IPS DF 6.9 (cell line): ENCODE data around the gene MTERF2.
"Not testable (repeated sequence)": the region's sequence is repeated elsewhere in the genome, so short reads cannot be mapped to it uniquely, and the experiment has no call there.

Experiments used
- DNase-seq: peaks from one replicate; pipeline ENCODE4 v3.0.0-alpha.2; 2013; ENCODE audit warnings: low read depth, low spot score
- H3K27ac ChIP-seq: one replicate; pipeline ENCODE4 v1.5.1; 2013; ENCODE audit warnings: low read length, control low read depth
- H3K27me3 ChIP-seq: 2 replicates; pipeline ENCODE4 v1.6.1; 2013; ENCODE audit warnings: mild to moderate bottlenecking, low read length; ENCODE audit not compliant: control insufficient read depth, insufficient read depth
- H3K36me3 ChIP-seq: 2 replicates; pipeline ENCODE4 v1.6.1; 2013; ENCODE audit warnings: low read length; ENCODE audit not compliant: control insufficient read depth, insufficient read depth
- H3K4me1 ChIP-seq: 2 replicates; pipeline ENCODE4 v1.6.1; 2013; ENCODE audit warnings: low read length; ENCODE audit not compliant: control insufficient read depth, insufficient read depth
- H3K4me3 ChIP-seq: 2 replicates; pipeline ENCODE4 v1.5.1; 2013; ENCODE audit warnings: mild to moderate bottlenecking, low read length
- H3K9me3 ChIP-seq: 2 replicates; pipeline ENCODE4 v1.6.1; 2013; ENCODE audit warnings: low read length, inconsistent platforms; ENCODE audit not compliant: control insufficient read depth, insufficient read depth
- WGBS: extraction: QIAGEN DNeasy Blood & Tissue Kit; methylation state at CpG from one replicate; pipeline ENCODE4 v1.1.7; 2013; ENCODE audit warnings: mixed read lengths, missing lambda C conversion rate; ENCODE audit not compliant: insufficient read length, insufficient coverage; 5-methylcytosine and 5-hydroxymethylcytosine counted together

MTERF2 gene

DNA sequence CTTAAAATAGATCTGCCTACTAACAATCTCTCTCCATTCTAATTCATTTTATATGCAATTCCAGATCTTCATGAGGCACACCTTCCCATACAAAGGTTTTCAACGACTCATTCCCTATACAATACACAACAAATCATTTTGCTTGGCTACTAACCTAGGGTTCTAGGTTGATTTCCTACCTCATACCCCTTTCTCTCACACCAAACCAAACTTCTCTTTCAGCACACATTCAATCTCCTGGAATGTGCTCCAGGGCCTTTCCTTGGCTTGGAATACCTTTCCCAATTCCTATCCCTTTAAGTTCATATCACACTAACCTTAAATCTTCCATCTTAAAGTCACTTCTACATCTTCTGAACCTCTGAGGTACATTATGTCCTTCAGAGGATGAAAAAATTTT is 38.7 kb upstream of the MTERF2 start:
- no peak overlapping the region for H3K27ac ChIP-seq
- no peaks in the 10 kb centered on the region for H3K9me3 ChIP-seq
- no peaks in the 10 kb centered on the region for H3K36me3 ChIP-seq
- no peaks in the 10 kb centered on the region for H3K27me3 ChIP-seq
- DNase-seq, result no peak
- 100% methylated on average over 1 of the region's 1 CpG for WGBS
- H3K4me3 ChIP-seq, result no peak overlapping the region
- 0 out of 2 replicates have a peak, but pooled peaks cover 2% of the 10 kb centered on the region for H3K4me1 ChIP-seq

DNA sequence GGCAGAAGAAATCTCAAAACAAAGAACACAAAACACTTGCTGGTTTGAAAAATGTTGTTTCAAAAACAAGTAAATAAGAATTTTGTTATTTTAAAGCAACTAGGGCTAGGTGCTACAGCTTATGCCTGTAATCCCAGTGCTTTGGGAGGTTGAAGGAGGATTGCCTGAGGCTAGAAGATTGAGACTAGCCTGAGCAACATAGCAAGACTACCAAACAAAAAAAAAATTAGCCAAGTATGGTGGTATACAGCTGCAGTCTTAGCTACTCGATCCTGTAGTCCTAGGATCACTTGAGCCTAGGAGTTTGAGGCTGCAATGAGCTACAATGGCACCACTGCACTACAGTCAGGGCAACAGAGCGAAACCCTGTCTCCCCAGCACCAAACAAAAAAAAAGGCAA is 32.6 kb upstream of the MTERF2 start:
- no peak for DNase-seq
- no peaks in the 10 kb centered on the region for H3K27me3 ChIP-seq
- H3K27ac ChIP-seq, result no peak overlapping the region
- no peaks in the 10 kb centered on the region for H3K36me3 ChIP-seq
- no CpG with 5 or more reads among the region's 2 CpGs for WGBS
- H3K4me1 ChIP-seq, result no peaks in the 10 kb centered on the region
- H3K9me3 ChIP-seq, result no peaks in the 10 kb centered on the region
- no peak overlapping the region for H3K4me3 ChIP-seq

DNA sequence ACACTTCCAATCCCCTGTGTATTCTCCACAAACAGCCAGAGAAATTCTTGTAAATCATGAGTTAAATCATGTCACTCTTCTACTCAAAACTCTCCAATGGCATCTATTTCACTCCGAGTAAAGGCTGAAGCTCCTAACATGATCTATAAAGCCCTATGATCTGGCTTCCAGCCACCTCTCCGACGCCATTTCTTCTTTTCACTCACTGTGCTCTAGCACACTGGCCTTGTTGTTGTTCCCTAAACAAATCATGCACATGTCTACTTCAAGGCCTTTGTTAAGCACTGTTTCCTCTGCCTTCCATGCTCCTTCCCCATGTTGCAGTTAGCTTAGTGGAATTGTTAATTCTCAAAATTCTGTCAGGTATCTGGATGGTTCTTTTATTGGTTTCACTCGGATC is 30.1 kb upstream of the MTERF2 start:
- H3K27me3 ChIP-seq, result no peaks in the 10 kb centered on the region
- H3K36me3 ChIP-seq, result no peaks in the 10 kb centered on the region
- no peaks in the 10 kb centered on the region for H3K9me3 ChIP-seq
- no peak overlapping the region for H3K27ac ChIP-seq
- no peak for DNase-seq
- H3K4me1 ChIP-seq, result no peaks in the 10 kb centered on the region
- WGBS, result no CpG with 5 or more reads among the region's 4 CpGs
- no peak overlapping the region for H3K4me3 ChIP-seq

DNA sequence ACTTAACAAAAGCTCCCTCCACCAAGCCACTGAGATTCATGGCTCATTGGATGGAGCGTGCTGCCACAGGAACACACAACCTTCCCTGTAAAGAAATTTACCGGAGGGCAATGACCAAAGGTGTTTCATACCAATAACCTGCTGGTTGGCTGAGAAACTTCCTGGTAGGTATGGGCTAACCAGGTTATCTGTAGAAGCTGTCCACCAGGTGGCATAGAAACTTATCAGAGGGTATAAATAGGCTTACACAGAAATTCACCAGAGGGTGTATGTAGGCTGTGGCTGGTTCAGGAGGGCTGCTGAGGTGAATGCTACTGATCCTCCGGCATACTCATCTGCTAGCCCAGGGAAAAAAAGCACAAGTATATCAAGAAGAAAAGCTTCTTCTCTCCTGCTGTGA is 27.1 kb upstream of the MTERF2 start:
- H3K36me3 ChIP-seq, result no peaks in the 10 kb centered on the region
- no CpG with 5 or more reads among the region's 3 CpGs for WGBS
- DNase-seq, result no peak

DNA sequence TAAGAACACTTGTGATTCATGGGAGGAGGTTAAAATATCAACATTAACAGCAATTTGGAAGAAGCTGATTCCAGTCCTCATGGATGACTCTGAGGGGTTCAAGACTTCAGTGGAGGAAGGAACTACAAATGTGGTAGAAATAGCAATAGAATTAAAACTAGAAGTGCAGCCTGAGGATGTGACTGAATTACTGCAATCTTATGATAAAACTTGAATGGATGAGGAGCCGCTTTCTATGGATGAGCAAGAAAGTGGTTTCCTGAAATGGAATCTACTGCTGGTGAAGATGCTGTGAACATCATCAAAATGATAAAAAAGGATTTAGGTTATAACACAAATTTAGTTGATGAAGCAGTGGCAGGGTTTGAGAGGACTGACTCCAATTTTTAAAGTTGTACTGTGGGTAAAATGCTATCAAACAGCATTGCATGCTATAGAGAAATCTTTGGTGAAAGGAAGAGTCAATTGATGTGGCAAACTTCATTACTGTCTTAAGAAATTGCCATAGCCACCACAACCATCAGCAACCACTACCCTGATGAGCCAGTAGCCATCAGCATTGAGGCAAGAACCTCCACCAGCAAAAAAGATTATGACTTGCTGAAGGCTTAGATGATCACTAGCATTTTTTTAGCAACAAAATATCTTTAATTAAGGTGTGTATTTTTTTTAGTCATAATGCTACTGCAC is 25.9 kb upstream of the MTERF2 start:
- Histone ChIP-seq H3K27me3 (no peaks in the 10 kb centered on the region), H3K27ac (no peak overlapping the region), H3K9me3 (no peaks in the 10 kb centered on the region), H3K4me1 (no peaks in the 10 kb centered on the region), H3K4me3 (no peak overlapping the region), H3K36me3 (no peaks in the 10 kb centered on the region)
- no peak for DNase-seq
- WGBS, result no CpG with 5 or more reads among the region's 1 CpG

More for the DNA sequence above, 27.1 kb upstream of the MTERF2 start:
- H3K9me3 ChIP-seq, result no peaks in the 10 kb centered on the region
- no peak overlapping the region for H3K4me3 ChIP-seq
- H3K27ac ChIP-seq, result no peak overlapping the region
- no peaks in the 10 kb centered on the region for H3K27me3 ChIP-seq
- H3K4me1 ChIP-seq, result no peaks in the 10 kb centered on the region

DNA sequence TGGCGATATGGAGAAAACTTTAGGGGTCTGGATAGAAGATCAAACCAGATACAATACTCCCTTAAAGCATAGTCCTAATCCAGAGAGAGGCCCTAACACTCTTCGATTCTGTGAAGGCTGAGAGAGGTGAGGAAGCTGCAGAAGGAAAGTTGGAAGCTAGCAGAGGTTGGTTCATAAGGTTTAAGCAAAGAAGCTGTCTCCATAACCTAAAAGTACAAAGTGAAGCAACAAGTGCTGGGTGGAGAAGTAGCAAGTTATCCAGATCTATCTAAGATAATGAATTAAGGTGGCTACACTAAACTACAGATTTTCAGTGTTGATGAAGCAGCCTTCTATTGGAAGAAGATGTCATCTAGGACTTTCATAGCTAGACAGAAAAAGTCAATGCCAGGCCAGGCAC is 24.6 kb upstream of the MTERF2 start:
- Histone ChIP-seq H3K27ac (no peak overlapping the region), H3K9me3 (no peaks in the 10 kb centered on the region), H3K27me3 (no peaks in the 10 kb centered on the region), H3K4me3 (no peak overlapping the region), H3K4me1 (no peaks in the 10 kb centered on the region), H3K36me3 (no peaks in the 10 kb centered on the region)
- WGBS, result no CpG with 5 or more reads among the region's 2 CpGs
- no peak for DNase-seq

DNA sequence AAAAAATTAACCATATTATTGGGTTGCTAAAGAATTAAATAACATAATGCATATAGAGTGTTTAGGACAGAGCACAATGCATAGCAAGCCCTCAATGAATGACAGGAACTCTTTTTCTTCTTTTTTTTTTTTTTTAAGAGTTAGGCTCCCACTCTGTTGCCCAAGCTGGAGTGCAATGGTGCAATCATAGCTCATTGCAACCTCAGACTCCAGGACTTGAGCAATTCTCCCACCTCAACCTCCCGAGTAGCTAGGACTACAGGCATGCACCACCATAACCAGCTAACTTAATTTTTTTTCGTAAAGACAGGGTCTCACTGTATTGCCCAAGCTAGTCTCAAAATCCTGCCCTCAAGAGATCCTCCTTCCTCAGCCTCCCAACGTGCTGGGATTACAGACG is 20.5 kb upstream of the MTERF2 start:
- Histone ChIP-seq H3K27ac (no peak overlapping the region), H3K27me3 (no peaks in the 10 kb centered on the region), H3K4me1 (no peaks in the 10 kb centered on the region), H3K4me3 (no peak overlapping the region), H3K9me3 (no peaks in the 10 kb centered on the region), H3K36me3 (no peaks in the 10 kb centered on the region)
- WGBS, result no CpG with 5 or more reads among the region's 4 CpGs
- no peak for DNase-seq

DNA sequence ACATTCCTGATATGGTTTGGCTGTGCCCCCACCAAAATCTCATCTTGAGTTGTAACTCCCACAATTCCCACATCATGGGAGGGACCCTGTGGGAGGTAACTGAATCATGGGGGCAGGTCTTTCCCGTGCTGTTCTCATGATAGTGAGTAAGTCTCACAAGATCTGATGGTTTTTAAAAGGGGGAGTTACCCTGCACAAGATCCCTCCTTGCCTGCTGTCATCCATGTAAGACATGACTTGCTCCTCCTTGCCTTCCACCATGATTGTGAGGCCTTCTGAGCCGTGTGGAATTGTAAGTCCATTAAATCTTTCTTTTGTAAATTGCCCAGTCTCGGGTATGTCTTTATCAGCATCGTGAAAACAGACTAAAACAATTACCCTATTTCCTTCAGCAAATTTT is 15.7 kb upstream of the MTERF2 start:
- H3K36me3 ChIP-seq, H3K27ac ChIP-seq, DNase-seq, H3K27me3 ChIP-seq, H3K4me1 ChIP-seq, H3K9me3 ChIP-seq, H3K4me3 ChIP-seq: not testable (repeated sequence)
- WGBS, result no CpG with 5 or more reads among the region's 4 CpGs

DNA sequence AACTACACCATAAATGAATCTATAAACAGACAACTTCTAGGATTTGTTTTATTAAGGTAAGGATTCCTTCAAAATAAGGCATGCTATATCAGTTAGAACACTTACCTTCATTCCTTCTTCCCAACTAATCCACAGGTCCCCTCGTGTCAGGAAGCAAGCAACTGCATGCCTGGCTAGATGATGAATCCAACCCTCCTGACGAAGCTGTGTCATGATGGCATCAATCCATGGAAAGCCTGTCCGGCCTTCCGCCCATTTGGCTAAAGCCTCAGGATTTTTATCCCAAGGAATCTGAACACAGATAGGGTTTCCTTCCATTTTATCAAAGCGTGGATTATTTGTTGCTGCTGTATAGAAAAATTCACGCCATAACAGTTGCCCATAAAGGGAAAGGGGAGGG is 12.5 kb upstream of the MTERF2 start:
- no CpG with 5 or more reads among the region's 6 CpGs for WGBS
- no peak overlapping the region for H3K27ac ChIP-seq
- no peaks in the 10 kb centered on the region for H3K36me3 ChIP-seq
- no peaks in the 10 kb centered on the region for H3K27me3 ChIP-seq
- no peak overlapping the region for H3K4me3 ChIP-seq
- DNase-seq, result no peak
- H3K9me3 ChIP-seq, result no peaks in the 10 kb centered on the region
- no peaks in the 10 kb centered on the region for H3K4me1 ChIP-seq

DNA sequence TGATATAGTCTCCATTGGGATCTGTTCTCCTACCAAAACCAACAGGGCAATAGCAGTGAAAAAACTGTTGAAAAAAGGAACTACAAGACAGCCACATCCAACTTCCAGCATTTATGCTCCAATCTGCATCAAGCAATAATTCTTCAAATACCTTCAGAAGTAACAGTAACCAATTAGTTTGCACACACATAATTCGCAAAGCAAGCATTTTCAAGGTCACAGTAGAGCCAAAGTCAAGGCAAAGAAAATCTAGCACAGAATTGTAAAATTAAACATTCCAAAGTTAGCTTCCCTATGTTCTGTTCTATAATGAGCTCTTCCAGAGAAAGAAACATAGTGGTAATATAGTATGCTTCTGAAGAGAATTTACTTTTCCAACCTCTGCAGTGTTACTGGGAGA is 11.0 kb upstream of the MTERF2 start:
- no CpG with 5 or more reads among the region's 1 CpG for whole genome bisulfite sequencing
- Histone ChIP-seq H3K9me3 (no peaks in the 10 kb centered on the region), H3K4me3 (no peak overlapping the region), H3K27ac (no peak overlapping the region), H3K36me3 (no peaks in the 10 kb centered on the region), H3K4me1 (no peaks in the 10 kb centered on the region), H3K27me3 (no peaks in the 10 kb centered on the region)
- DNase-seq, result no peak

DNA sequence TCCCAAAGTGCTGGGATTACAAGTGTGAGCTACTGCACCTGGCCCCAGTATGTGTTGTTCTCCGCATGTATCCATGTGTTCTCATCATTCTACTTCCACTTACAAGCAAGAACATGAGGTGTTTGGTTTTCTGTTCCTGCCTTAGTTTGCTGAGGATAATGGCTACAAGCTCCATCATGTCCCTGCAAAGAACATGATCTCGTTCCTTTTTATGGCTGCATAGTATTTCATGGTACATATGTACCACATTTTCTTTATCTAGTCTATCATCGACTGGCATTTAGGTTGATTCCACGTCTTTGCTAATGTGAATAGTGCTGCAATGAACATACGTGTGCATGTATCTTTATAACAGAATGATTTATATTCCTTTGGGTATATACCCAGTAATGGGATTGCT is 9.2 kb upstream of the MTERF2 start:
- WGBS, result no CpG with 5 or more reads among the region's 5 CpGs
- H3K36me3 ChIP-seq, DNase-seq: not testable (repeated sequence)

More for the DNA sequence above, 9.2 kb upstream of the MTERF2 start:
- H3K4me1 ChIP-seq, H3K4me3 ChIP-seq, H3K27ac ChIP-seq, H3K9me3 ChIP-seq, H3K27me3 ChIP-seq: not testable (repeated sequence)
